ENCODE data around the gene GANAB.

DNA sequence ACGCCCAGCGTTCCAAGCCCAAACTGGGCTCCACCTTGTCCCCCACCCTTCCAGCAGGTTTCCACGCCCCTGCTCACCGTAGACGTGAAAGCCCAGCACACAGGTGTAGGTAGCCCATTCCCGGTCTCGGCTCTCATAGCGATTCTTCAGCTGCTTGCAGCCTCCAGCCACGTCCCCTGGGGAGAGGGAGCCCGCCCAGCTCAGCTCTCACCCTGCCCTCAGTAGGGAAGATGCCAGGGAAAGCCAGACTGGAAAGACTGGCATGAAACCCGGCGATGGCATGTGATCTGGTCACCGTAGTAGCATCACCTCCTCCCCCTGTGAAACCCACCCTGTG, 43.4 kb downstream of the GANAB start:
- TF ChIP-seq EZH2phosphoT487 (IDR thresholded peaks at IDR 0.05; ENCODE audit: insufficient read depth, low read depth): no peak
- no peak for TF ChIP-seq EZH2 (IDR thresholded peaks at IDR 0.05; ENCODE audit: insufficient read depth, poor library complexity, severe bottlenecking)
